K562 (cell line): ENCODE measurements around the gene POLR1C. TPM values are rescaled to one million over a fixed set of nuclear protein-coding genes. Genes with fewer than 3 reads are reported as not detected.
A peak's percentile ranks its signal among the peaks of the same experiment; 100 is the strongest.

Source experiments
- ATAC-seq: fragments of 200-7000 bp; cut with Tn5 transposase; 3 replicates; pipeline ENCODE4 v1.9.1; 2020; ENCODE audit warnings: moderate library complexity
- BruUV-seq: library from RNA; stranded (reverse); fragments of 400-500 nt; replicated peaks from 2 replicates; lab custom pipeline; 2021; lab: Mats Ljungman, UMichigan
- CTCF ChIA-PET: fragments of 300-600 bp; formaldehyde crosslinking; extraction: SDS; loops from one replicate; lab custom pipeline; 2021; ENCODE audit warnings: low intra/inter-chr PET ratio; lab: Yijun Ruan, JAX
- POLR2A ChIA-PET: fragments of 300-600, 350-650 bp; sonication (Branson Sonifier 250); formaldehyde crosslinking; extraction: SDS; loops from one replicate; lab custom pipeline; 2021; ENCODE audit warnings: antibody characterized with exemption, inconsistent platforms; lab: Yijun Ruan, JAX
- DNase-seq, 4 experiments: peaks; one replicate each; pipeline versions ENCODE4 v3.0.0 to v3.0.0-alpha.2; 2011 to 2018; ENCODE audit warnings: low spot score in 3 of 4, mixed read lengths in 3 of 4; ENCODE audit errors: extremely low read depth in 1 of 4
- FAIRE-seq: peaks from 2 replicates; lab custom pipeline; 2011; peaks lifted over from hg19 to GRCh38; lab: Jason Lieb, UNC
- H2AFZ ChIP-seq: 2 replicates; pipeline ENCODE4 v1.6.0; 2011; ENCODE audit warnings: low read depth, low read length, control low read depth, inconsistent platforms
- H3K27ac ChIP-seq: fragments of 200-600 bp; 3 replicates; pipeline ENCODE4 v1.8.0; 2011; ENCODE audit warnings: low read depth, mild to moderate bottlenecking, control low read depth, inconsistent platforms, low read length, moderate library complexity, mixed read lengths; ENCODE audit errors: extremely low read depth
- H3K27me3 ChIP-seq, 2 experiments: fragments of 300-600 bp in 1 of 2; 2 replicates in 1 of 2; 3 replicates in 1 of 2; pipeline versions ENCODE4 v1.6.0 to v1.8.0; 2011; ENCODE audit warnings: inconsistent platforms in 2 of 2, low read length in 2 of 2, mild to moderate bottlenecking in 1 of 2, mixed read lengths in 1 of 2, moderate library complexity in 1 of 2; ENCODE audit not compliant: control insufficient read depth in 2 of 2, insufficient read depth in 2 of 2
- H3K36me3 ChIP-seq: fragments of 300-600 bp; 3 replicates; pipeline ENCODE4 v1.8.0; 2011; ENCODE audit warnings: mild to moderate bottlenecking, low read length, inconsistent platforms; ENCODE audit not compliant: control insufficient read depth, insufficient read depth
- H3K4me1 ChIP-seq, 2 experiments: fragments of 200-600 bp in 1 of 2; replicated peaks in 1 of 2; 2 replicates in 1 of 2; 3 replicates in 1 of 2; pipeline versions ENCODE4 v1.5.1 to v1.8.0; 2011; ENCODE audit warnings: inconsistent platforms in 2 of 2, low read length in 2 of 2, mild to moderate bottlenecking in 1 of 2, mixed read lengths in 1 of 2, moderate library complexity in 1 of 2; ENCODE audit not compliant: control insufficient read depth in 2 of 2, insufficient read depth in 2 of 2
- H3K4me2 ChIP-seq: 2 replicates; pipeline ENCODE4 v1.6.1; 2011; ENCODE audit warnings: low read length, control low read depth, inconsistent platforms, mixed read lengths; ENCODE audit not compliant: insufficient read depth
- H3K4me3 ChIP-seq: fragments of 200-600 bp; sonication (generic), shearing (Covaris generic); 2 replicates; pipeline ENCODE4 v1.5.1; 2016; ENCODE audit warnings: control low read depth, inconsistent platforms
- H3K79me2 ChIP-seq: fragments of 200-600 bp; 3 replicates; pipeline ENCODE4 v1.8.0; 2011; ENCODE audit warnings: low read length, inconsistent platforms; ENCODE audit not compliant: control insufficient read depth, insufficient read depth
- H3K9ac ChIP-seq, 2 experiments: 2 replicates each; pipeline versions ENCODE4 v1.6.0 to v1.6.1; 2011; ENCODE audit warnings: low read depth in 2 of 2, low read length in 2 of 2, control low read depth in 1 of 2, inconsistent platforms in 1 of 2, mild to moderate bottlenecking in 1 of 2, mixed read lengths in 1 of 2; ENCODE audit not compliant: insufficient read depth in 1 of 2
- H3K9me1 ChIP-seq: one replicate; pipeline ENCODE4 v1.6.0; 2011; ENCODE audit warnings: inconsistent platforms, mild to moderate bottlenecking, low read length, moderate library complexity; ENCODE audit not compliant: control insufficient read depth, insufficient read depth
- H3K9me3 ChIP-seq: replicated peaks from 2 replicates; pipeline ENCODE4 v1.5.1; 2011; ENCODE audit warnings: low read depth, low read length, inconsistent platforms; ENCODE audit not compliant: control insufficient read depth, insufficient read depth
- H4K20me1 ChIP-seq: replicated peaks from 2 replicates; pipeline ENCODE4 v1.6.1; 2011; ENCODE audit warnings: low read length, inconsistent platforms, mixed read lengths; ENCODE audit not compliant: control insufficient read depth, insufficient read depth
- EWSR1 ChIP-seq: fragments of 450-650 bp; IDR thresholded peaks from 2 replicates; pipeline ENCODE4 v1.6.1; 2018; ENCODE audit warnings: borderline replicate concordance, mild to moderate bottlenecking, low read depth, moderate library complexity; ENCODE audit not compliant: partially characterized antibody
- FOS ChIP-seq: IDR thresholded peaks from 3 replicates; pipeline ENCODE4 v1.6.1; 2011; ENCODE audit not compliant: insufficient read length; ENCODE audit errors: extremely low read depth
- HMGN3 ChIP-seq: IDR thresholded peaks from 2 replicates; pipeline ENCODE4 v1.6.1; 2011; ENCODE audit warnings: borderline replicate concordance, low read depth, mild to moderate bottlenecking, mixed read lengths, low read length; ENCODE audit not compliant: insufficient read length; ENCODE audit errors: extremely low read depth
- IFI16 ChIP-seq: fragments of 250-450 bp; sonication (Bioruptor Pico); IDR thresholded peaks from 2 replicates; pipeline ENCODE4 v2.1.2; 2022; ENCODE audit warnings: mild to moderate bottlenecking, inconsistent platforms
- RFX1 ChIP-seq: fragments of 450-650 bp; IDR thresholded peaks from 2 replicates; pipeline ENCODE4 v1.6.1; 2016; ENCODE audit warnings: mild to moderate bottlenecking, moderate library complexity
- SREBF2 ChIP-seq: sonication (generic); formaldehyde crosslinking; IDR thresholded peaks from 2 replicates; pipeline ENCODE4 v1.4.0; 2020; ENCODE audit warnings: mild to moderate bottlenecking, missing genetic modification reagents
- ZFX ChIP-seq: sonication (generic); formaldehyde crosslinking; IDR thresholded peaks from 2 replicates; pipeline ENCODE4 v1.8.0; 2022; ENCODE audit warnings: mild to moderate bottlenecking, missing genetic modification reagents, moderate library complexity
- ZNF507 ChIP-seq: conservative IDR thresholded peaks from 2 replicates; pipeline ENCODE4 v1.6.1; 2017; ENCODE audit warnings: missing genetic modification characterization, missing compliant biosample characterization
- WGBS: fragments of 100-300 bp; shearing (Covaris generic); methylation state at CpG from one replicate; pipeline ENCODE4 v1.1.6; 2016; ENCODE audit warnings: low coverage, mixed read lengths; ENCODE audit not compliant: insufficient coverage; ENCODE audit errors: missing lambda C conversion rate; 5-methylcytosine and 5-hydroxymethylcytosine counted together
- in situ Hi-C: fragments of 300-500 bp; cut with MboI; formaldehyde crosslinking; loops from 4 replicates; pipeline ENCODE4 v1.15.0; 2018; ENCODE audit warnings: inconsistent platforms, mixed read lengths
- intact Hi-C: fragments of 100-400 bp; cut with micrococcal nuclease; formaldehyde crosslinking; loops from 2 replicates; pipeline ENCODE4 v1.14.2; 2022
- polyA plus RNA-seq, 8 experiments: library from polyadenylated mRNA; depleted of rRNA in 4 of 8; stranded (reverse) in 5 of 8; unstranded in 3 of 8; fragments of >200 nt; fragmentation: Nextera tagmentation in 2 of 8; fragmentation: Illumina TruSeq in 1 of 8; extraction: Ambion mirVana in 2 of 8; extraction: Trizol in 1 of 8; gene quantifications; 2 replicates each; pipeline versions ENCODE4 v1.2.1 to v1.2.3, GENCODE V29; 2011 to 2014; ENCODE audit warnings: inconsistent platforms in 1 of 8, missing spikeins in 1 of 8
- total RNA-seq, 7 experiments: library from RNA; depleted of rRNA in 6 of 7; stranded (reverse); fragments of >200 nt in 6 of 7; fragmentation: Illumina TruSeq in 2 of 7; extraction: Trizol in 2 of 7; gene quantifications; 2 replicates each; pipeline versions ENCODE4 v1.2.1 to v1.2.3, GENCODE V29; 2011 to 2021; ENCODE audit warnings: low replicate concordance in 1 of 7
- TF ChIP-seq, protein P1 (sequence below): fragments of 450-650 bp; IDR thresholded peaks from 2 replicates; pipeline ENCODE4 v1.6.1; 2016; ENCODE audit warnings: mild to moderate bottlenecking, moderate library complexity
- TF ChIP-seq, protein P2 (sequence below): conservative IDR thresholded peaks from 2 replicates; pipeline ENCODE4 v1.6.1; 2011; ENCODE audit warnings: low read depth, mild to moderate bottlenecking, low read length; ENCODE audit not compliant: control insufficient read depth

Gene POLR1C
- total and polyA plus RNA-seq, 9 of the 15 experiments (the other 6 are each of a cell fraction or from before 2014, with no cell fraction given), result 83.5 to 429 (median 120) TPM

GRCh38 chr6:43467752-43468151 lies 49.1 kb upstream of the POLR1C start:
- ChIA-PET POLR2A (interaction anchor here (1.6 kb wide), 1 partner anchor 10 kb away, joined by 5 read pairs; the partner anchor contains the start of gene TJAP1), CTCF (no interaction called here)
- Histone ChIP-seq H3K27ac (no peak overlapping the region), H3K4me1 (no peaks in the 10 kb centered on the region; a peak in 2 of 5 replicates), H3K79me2 (no peaks in the 10 kb centered on the region), H3K36me3 (no peaks in the 10 kb centered on the region), H3K27me3 (peaks cover 4 to 5% of the 10 kb centered on the region in 2 experiments; a peak in 2 of 5 replicates), H2AFZ (peak overlapping the region; percentile 37; the same call in 1 of the 2 replicates), H4K20me1 (no peaks in the 10 kb centered on the region), H3K4me3 (no peak overlapping the region), H3K4me2 (no peak overlapping the region), H3K9ac (peak overlapping the region in 1 of 2 experiments; percentile 29; a peak in 1 of 4 replicates), H3K9me3 (no peaks in the 10 kb centered on the region), H3K9me1 (no peaks in the 10 kb centered on the region)
- no peak for FAIRE-seq
- intact Hi-C loops, result no loop called here
- in situ Hi-C loops, result no loop called here
- WGBS, result 8% methylated on average over 4 of the region's 4 CpGs
- BruUV-seq, result no TSS peak
- DNase-seq, result no peak
- no peak; the same call in 1 of the 3 replicates for ATAC-seq
- TF ChIP-seq, protein P1, sequence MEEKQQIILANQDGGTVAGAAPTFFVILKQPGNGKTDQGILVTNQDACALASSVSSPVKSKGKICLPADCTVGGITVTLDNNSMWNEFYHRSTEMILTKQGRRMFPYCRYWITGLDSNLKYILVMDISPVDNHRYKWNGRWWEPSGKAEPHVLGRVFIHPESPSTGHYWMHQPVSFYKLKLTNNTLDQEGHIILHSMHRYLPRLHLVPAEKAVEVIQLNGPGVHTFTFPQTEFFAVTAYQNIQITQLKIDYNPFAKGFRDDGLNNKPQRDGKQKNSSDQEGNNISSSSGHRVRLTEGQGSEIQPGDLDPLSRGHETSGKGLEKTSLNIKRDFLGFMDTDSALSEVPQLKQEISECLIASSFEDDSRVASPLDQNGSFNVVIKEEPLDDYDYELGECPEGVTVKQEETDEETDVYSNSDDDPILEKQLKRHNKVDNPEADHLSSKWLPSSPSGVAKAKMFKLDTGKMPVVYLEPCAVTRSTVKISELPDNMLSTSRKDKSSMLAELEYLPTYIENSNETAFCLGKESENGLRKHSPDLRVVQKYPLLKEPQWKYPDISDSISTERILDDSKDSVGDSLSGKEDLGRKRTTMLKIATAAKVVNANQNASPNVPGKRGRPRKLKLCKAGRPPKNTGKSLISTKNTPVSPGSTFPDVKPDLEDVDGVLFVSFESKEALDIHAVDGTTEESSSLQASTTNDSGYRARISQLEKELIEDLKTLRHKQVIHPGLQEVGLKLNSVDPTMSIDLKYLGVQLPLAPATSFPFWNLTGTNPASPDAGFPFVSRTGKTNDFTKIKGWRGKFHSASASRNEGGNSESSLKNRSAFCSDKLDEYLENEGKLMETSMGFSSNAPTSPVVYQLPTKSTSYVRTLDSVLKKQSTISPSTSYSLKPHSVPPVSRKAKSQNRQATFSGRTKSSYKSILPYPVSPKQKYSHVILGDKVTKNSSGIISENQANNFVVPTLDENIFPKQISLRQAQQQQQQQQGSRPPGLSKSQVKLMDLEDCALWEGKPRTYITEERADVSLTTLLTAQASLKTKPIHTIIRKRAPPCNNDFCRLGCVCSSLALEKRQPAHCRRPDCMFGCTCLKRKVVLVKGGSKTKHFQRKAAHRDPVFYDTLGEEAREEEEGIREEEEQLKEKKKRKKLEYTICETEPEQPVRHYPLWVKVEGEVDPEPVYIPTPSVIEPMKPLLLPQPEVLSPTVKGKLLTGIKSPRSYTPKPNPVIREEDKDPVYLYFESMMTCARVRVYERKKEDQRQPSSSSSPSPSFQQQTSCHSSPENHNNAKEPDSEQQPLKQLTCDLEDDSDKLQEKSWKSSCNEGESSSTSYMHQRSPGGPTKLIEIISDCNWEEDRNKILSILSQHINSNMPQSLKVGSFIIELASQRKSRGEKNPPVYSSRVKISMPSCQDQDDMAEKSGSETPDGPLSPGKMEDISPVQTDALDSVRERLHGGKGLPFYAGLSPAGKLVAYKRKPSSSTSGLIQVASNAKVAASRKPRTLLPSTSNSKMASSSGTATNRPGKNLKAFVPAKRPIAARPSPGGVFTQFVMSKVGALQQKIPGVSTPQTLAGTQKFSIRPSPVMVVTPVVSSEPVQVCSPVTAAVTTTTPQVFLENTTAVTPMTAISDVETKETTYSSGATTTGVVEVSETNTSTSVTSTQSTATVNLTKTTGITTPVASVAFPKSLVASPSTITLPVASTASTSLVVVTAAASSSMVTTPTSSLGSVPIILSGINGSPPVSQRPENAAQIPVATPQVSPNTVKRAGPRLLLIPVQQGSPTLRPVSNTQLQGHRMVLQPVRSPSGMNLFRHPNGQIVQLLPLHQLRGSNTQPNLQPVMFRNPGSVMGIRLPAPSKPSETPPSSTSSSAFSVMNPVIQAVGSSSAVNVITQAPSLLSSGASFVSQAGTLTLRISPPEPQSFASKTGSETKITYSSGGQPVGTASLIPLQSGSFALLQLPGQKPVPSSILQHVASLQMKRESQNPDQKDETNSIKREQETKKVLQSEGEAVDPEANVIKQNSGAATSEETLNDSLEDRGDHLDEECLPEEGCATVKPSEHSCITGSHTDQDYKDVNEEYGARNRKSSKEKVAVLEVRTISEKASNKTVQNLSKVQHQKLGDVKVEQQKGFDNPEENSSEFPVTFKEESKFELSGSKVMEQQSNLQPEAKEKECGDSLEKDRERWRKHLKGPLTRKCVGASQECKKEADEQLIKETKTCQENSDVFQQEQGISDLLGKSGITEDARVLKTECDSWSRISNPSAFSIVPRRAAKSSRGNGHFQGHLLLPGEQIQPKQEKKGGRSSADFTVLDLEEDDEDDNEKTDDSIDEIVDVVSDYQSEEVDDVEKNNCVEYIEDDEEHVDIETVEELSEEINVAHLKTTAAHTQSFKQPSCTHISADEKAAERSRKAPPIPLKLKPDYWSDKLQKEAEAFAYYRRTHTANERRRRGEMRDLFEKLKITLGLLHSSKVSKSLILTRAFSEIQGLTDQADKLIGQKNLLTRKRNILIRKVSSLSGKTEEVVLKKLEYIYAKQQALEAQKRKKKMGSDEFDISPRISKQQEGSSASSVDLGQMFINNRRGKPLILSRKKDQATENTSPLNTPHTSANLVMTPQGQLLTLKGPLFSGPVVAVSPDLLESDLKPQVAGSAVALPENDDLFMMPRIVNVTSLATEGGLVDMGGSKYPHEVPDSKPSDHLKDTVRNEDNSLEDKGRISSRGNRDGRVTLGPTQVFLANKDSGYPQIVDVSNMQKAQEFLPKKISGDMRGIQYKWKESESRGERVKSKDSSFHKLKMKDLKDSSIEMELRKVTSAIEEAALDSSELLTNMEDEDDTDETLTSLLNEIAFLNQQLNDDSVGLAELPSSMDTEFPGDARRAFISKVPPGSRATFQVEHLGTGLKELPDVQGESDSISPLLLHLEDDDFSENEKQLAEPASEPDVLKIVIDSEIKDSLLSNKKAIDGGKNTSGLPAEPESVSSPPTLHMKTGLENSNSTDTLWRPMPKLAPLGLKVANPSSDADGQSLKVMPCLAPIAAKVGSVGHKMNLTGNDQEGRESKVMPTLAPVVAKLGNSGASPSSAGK, result no peak
- TF ChIP-seq RFX1 (no peak), ZFX (CRISPR knock-in tag) (no peak), HMGN3 (no peak), IFI16 (CRISPR knock-in tag) (no peak), FOS (no peak), SREBF2 (no peak), EWSR1 (no peak), ZNF507 (tag) (no peak)
- TF ChIP-seq, protein P2, sequence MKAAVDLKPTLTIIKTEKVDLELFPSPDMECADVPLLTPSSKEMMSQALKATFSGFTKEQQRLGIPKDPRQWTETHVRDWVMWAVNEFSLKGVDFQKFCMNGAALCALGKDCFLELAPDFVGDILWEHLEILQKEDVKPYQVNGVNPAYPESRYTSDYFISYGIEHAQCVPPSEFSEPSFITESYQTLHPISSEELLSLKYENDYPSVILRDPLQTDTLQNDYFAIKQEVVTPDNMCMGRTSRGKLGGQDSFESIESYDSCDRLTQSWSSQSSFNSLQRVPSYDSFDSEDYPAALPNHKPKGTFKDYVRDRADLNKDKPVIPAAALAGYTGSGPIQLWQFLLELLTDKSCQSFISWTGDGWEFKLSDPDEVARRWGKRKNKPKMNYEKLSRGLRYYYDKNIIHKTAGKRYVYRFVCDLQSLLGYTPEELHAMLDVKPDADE, result no peak
